Measurements from ENCODE around the gene VWA8.

VWA8 gene

DNA sequence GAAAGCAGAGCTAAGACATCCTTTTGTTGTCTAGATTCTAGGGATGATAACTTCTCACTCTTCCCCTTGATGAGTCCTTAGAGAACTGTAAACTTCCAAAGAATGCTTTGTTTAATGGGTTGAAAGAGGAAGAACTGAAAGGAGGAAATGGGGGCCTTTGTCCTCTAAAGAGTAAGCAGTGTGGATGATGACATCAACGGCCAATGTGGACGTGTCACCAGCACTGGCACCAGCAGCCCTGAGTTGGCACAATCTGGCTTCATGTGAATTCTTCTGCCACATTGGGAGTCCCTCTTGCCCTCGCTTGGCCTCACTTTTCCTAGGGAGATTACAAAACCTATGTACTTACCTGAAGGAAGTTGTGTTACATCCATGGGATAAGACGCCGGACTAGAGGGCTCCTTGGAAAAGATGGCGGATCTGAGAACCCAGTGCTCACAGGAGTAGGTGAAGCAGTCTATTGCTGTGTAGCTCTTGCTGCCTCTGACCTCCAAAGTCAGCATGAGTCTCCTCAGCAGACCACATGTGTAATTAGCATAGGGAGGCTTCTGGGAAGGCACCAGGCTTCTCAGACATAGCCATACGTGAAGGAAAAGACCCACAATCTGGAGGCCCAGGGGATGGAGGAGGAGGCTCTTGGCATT is 440.8 kb downstream of the VWA8 start:
- no peak for TF ChIP-seq ZNF274 (IDR thresholded peaks at IDR 0.05; ENCODE audit: low read depth, low read length)
- H3K4me3 ChIP-seq (ENCODE audit: low read length), result no peak overlapping the region

Data from GM08714 (cell line).